TTC549 (cell line): ENCODE measurements around the gene SHISAL1.

Source experiments
- FAIRE-seq: peaks from 2 replicates; lab custom pipeline; 2012; peaks lifted over from hg19 to GRCh38; lab: Jason Lieb, UNC

The SHISAL1 gene

DNA sequence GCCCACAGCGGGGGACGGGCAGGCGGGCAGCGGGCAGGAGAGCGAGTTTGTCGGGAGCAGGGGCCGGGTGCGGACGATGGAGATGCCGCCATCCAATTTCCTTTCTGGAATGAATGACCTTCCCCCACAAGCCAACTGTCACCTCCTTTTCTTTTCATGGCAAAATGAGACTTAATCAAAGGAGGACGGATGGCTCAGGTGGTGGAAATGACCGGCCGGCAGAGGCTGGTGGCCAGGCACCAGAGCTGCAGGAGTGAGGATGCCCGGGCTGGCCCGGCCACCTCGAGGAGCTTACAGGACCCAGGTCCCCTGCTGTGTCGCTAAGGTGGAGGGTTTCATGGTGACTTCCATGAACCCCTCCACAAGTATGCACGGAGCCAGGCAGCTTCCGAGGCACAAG lies 11.7 kb downstream of the SHISAL1 start:
- no peak for FAIRE-seq

DNA sequence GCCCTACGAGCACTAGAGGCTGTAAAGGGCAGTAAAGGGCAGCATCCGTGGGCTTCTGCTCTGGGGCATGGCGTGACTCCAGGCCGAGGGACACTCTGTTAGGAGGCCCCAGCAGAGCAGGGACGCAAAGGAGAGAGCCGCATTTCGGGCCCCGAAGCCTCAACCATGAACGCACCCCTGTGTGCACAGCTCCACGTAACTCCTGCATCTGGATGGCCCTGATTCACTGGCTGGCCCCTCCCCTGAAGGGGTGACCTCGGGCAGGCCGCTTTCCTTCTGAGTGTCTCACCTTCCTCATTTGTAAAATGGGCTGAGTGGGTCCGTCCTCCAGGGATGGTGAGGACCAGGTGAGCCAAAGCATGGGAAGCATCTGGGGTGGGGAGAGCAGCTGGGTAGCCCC lies 13.6 kb downstream of the SHISAL1 start:
- no peak for FAIRE-seq

DNA sequence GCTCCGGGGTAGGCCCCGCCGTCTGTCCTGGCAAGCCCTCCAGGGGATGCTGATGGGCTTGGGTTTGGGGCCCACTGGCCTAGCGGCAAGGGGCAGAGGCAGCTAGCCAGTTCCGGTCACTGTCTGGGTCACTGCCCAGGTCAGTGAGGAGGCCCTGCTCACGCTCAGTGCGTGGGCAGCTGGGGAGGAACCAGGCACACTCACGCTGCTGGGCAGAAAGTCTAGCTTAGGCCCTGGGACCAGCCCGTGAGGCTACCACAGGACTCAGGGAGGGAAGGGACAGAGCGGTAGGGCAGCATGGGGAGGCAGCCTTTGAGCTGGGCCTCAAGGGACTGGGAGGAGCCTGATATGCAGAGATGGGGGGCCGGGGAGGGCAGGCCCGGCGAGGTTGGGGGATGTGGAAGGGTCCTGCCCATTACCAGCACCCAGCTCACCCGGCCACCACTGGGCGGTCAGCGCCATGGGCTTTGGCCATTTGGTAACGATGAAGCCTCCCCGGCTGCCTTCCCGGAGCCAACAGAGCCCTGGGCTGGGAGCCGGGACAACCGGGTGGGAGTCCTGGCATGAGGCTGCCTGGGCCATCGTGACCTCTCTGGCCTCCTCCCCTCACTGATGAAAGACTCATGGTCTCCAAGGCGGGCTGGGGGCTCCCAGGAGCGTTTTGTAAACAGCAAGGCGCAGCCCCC lies 14.2 kb downstream of the SHISAL1 start:
- FAIRE-seq, result no peak

DNA sequence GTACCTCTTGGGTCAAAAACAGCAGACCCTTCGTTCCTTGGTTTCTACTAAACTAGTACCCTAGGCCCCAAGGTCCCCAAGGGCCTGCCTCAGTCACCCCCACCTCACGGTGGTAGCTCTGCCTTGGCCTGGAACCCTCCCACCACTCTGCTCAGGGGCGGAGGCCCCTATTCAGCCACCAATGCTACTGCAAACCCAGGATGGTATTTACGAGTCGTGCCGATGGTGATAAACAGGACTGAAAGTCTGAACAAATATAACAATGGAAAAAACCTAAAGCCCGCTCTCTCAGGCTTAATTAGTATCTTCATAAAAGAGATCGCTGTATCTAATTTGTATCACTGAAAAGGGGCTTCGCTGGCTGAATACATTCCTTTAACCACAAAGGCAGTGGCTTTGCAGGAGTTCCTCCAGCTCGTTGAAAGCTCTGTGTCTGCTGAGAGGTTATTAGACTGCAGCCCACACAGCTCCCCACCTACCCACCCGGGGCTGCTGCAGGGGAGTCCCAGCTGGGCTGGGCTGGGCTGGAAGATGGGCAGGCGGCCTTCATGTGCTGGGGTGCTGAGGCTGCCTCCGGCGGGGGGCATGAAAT lies 15.2 kb downstream of the SHISAL1 start:
- FAIRE-seq, result no peak

DNA sequence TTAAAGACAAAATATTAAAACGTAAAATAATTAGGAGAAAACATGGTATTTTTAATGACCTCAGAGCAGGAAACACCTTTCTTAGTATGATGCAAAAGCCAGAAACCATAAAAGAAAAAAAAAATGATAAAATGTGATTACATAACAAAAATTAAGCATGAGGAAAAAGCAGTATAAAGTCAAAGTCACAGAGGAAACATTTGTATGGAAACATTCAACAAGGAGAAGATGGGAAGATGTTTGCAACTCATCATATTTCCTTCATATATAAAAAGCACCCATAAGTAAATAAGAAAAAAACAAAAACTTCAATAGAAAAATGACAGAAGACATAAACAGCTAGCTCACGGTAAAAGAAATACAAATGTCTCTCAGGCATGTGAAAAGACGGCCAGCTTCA lies 17.3 kb downstream of the SHISAL1 start:
- FAIRE-seq, result no peak

DNA sequence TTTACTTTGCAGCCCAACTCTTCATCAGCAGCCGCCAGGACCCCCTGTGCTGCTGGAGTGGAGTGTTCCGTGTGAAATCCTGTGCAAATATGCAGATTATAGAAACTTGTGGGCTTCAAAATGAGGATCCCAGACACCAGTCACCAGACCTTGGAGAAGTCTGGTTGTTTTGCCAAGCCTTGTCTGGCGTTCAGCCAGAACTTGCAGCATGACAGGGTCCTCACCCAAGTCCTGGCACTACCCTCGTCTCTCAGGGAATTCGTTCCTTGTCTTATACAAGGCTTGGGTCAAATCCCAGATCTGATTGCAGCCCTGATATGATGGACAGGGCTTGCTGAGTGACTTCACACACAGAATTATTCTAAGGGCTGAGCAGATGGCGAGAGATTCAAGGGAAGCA lies 18.9 kb downstream of the SHISAL1 start:
- no peak for FAIRE-seq

DNA sequence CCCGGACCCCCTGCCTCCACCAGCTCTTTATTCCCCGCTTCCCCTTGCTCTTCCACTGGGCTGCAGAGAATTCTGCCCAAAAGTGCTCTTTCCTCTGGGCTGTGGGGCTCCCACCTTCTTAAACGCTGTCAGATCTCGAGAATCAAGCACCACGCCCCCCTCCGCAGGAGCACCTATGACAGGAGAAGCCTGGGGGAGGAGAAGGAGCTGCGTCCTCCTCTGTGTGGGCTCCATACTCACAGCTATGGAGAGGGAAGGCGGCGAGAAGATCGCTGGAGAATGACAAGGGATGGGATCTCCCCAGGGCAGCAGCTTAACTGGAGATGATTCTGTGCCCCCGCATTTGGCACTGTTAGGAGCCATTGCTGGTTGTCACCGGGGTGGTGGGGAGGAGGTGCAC lies 19.7 kb downstream of the SHISAL1 start:
- FAIRE-seq, result no peak

DNA sequence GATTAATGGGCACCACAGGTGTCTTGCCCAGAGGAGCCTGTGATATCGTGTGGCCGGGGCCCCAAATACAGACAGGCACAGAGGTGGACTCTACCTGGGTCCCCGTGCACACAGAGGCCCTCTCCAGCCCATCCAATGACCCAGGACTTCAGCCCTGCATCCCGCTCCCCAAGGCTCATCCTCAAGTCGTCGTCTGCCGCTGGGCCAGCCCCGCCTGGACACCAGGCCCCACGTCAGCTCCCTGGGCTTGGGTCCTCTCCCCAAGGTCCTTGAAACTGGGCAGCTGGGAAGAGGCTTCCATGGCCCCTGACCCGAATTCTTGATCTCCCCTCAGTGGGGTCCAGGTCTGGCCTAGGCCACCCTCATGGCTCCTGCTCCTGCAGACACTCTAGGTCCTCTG lies 20.2 kb downstream of the SHISAL1 start:
- no peak for FAIRE-seq

DNA sequence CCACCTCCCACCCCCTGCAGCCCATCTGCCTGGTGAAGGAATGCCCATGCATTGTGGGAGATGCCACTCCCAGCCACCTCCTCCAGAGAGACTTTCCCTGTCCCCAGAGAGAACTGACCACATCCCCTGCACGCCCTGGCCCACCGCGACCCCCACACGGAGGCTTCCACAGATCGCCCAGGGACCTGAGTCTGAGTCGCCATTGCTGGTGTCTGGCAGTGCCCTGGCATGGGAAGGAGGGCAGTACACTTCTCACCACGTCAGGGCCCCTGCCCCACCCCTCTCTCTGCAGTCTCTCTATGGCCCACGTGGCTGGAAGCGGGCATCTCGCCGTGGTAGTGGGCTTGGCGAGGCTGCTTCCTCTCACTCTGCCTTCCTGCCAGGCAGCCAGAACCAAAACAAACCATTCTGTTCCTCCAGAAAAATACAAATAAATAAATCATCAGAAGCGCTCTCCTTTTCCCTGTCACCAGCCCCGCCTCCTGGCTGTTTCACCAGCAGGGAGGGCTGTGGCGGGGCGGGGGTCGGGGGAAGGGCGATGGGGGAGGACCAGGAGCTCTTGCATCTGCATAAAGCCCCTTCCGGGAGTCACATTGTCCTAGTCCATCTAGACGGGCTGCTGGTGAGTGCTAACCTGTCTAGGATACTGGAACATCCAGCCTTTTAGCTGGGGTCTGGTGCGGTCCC lies 20.9 kb downstream of the SHISAL1 start:
- FAIRE-seq, result no peak

DNA sequence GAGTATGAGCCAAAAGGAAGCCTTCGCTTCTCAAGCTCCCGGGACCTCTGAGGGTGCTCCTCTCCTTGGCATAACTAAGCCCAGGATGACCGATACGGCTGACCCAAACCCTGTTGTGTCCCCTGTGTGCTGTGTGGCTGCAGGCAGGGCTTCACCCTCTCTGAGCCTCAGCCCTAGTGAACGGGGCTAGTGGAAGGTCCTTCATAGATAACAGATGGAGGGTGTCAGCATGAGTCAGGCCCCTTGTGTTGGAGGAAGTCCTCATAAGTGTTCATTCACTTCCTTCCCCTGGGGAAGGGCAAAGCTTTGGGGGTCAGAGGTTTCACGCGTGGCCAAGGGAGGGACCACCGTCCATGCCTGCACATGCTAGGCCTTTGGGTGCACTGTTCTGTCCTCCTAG lies 21.5 kb downstream of the SHISAL1 start:
- no peak for FAIRE-seq

DNA sequence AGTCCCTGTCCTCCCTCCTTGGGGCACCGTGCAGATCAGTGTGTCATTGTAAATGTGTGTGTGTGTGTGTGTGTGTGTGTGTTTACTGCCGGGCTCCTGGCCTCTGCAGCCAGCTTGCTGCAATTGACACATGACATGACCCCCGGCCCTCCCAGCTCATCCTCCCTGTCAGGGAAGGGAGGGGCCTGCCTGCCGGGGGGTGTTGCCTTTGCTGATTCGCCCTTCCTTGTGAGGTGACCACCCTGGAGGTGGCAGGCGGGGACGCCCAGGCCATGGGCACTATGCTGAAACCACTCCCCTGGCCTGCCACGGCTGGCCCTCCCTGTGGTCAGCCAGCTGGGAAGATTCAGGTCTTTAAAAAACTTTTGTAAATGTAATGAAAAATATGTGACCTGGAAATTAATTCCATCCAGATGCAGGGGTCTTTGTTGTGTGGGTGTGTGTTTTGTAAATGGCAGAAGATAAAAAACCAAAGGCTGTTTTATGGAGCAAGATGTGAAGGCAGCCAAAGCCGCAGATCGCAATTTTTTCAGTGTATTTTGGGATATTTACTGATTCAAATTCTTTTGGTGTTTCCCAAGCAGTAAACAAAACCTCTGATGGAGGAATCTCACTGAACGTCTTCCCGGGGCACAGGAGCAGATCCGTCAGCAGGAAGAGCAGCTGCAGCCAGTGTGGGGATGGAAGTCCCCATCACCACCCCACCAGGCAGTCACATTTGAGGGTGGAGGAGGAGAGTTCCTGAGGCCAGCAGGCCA lies 23.2 kb downstream of the SHISAL1 start:
- no peak for FAIRE-seq

DNA sequence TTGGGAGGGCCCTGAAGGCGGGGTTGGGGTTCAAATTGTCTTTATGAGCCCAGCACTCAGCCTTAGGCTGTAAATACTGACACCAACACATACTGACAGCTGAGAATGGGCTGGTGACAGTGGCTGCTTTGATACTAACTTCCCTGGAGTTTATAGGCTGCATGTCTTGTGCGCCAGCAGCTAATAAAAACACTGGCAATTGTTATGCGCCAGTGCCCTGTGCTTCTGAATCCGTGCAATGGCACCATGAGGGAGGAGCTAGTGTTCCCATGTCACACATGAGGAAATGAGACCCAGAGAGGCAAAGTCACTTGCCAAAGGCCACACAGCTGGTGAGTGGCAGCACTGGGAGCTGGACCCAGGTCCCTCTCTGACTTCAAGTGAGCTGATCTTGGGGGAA lies 23.8 kb downstream of the SHISAL1 start:
- FAIRE-seq, result no peak

DNA sequence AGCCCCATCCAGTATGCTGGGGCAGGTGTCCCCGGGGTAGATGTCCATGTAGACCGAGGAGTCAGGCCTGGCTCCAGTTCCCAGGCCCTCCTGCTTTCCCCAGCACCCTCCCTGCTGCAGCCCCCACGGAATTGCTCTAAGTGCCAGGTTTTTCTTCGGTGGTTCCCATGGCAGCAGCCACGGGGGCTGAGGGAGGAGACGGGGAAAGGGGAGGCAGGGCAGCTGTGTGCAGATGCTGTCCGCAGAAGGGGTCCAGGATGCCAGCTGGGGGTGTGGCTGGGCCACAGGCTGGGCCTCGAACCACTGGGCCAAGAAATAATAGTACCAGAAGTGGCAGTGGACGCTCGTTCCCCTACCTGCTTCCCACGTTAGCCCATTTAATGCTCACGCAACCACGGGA lies 25.0 kb downstream of the SHISAL1 start:
- FAIRE-seq, result no peak

DNA sequence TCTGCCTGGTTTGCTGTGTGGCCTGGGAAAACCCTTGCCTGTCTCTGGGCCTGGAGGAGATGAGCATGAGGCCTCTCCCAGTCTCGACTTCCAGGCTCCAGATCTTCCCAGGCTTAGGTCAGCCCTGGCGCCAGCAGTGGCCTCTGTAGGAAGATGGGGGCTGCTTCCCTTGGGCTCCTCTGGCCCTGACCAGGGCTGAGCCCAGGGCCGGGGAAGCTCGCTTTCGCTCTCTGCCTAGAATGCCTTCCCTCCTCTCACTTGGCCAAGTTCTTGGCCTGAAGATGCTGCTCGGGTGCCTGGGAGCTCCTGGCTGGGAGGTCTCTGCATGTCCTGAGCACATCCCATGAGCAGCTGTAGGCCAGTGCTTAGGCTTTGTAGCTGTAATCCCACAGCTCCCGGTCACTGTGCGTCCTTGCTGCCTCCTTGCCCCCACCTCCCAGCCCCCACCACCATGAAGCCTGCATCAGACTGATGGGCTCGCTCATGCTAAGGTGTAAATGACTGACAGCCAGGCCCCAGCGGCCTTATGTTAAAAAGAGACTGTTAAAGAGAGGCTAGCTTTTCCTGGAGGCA lies 25.5 kb downstream of the SHISAL1 start:
- no peak for FAIRE-seq

DNA sequence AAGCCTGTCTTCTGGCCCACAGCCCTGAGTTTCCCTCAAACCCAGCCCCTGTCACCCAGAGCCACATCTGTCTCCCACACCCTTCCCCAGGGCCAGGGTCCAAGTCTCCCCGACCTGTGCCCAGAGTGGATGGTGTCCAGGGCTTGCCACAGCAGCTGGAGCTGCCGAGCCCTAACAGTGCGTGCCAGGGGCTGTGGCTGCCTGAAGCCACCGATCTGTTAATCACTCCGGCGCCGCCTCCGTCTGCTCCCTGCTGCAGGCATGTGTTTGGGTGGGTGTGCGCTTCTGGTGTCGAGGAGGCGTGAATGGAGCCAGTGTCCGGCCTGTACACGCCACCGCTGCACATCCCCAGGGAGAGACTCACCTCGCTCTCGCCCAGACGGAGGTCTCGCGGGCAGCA lies 26.1 kb downstream of the SHISAL1 start:
- FAIRE-seq, result no peak

DNA sequence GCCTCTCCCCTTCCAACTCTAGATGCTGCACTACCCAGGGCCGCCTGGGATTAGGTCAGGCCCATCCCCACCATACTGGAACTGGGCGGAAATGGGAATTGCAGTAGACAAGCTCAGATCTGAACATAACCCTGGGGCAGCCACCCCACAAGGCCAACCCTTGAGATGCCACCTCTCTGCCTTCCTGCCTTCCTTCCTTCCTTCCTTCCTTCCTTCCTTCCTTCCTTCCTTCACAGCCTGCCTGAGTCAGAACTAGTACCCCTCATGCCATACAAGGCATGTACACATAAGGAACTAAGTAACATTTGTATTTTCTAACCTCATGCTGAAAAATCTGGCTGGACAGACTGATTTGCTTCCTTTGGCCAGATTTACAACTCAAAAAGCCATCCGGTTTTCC lies 28.0 kb downstream of the SHISAL1 start:
- no peak for FAIRE-seq

DNA sequence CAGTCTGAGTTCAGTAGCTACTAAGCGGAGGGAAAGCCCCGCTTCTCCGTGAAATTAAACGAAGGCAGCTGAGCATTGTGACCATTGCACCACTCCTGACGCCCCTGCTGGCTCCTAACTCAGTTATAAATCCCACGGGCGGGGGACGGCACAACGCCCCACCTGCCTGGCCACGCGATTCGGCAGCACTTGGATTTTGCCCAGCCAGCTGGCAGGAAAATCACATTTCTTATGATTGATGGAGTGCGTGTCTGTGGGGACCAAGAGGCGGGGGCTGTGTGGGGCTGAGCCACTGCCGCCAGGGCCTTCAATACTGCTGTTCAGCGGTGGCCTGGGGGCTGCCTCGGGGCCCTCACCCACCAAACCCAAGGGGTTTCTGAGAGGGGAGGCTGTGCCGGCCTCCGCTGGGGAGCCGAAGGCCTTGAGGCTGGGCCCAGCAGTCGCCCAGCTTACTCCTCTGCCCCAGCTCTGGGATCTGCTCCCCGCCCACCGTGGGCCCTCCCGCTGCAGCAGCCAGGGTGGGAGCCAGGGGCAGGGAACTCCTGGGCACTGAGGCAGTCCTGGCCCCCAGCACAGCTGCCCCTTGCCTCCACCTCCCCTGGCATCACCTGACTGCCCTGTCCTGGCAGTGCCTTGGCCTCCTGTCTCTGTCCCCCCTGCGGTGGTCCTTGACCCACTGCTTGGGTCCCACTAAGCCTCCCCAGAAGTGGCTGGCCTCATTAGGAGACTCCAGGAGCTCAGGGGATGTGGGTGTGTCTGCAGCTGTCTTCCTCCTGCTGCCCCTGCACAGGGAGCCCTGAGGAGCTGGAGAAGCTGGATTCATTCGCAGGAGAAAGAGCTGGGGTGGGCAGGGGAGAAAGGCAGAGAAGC lies 30.7 kb downstream of the SHISAL1 start:
- FAIRE-seq, result no peak

DNA sequence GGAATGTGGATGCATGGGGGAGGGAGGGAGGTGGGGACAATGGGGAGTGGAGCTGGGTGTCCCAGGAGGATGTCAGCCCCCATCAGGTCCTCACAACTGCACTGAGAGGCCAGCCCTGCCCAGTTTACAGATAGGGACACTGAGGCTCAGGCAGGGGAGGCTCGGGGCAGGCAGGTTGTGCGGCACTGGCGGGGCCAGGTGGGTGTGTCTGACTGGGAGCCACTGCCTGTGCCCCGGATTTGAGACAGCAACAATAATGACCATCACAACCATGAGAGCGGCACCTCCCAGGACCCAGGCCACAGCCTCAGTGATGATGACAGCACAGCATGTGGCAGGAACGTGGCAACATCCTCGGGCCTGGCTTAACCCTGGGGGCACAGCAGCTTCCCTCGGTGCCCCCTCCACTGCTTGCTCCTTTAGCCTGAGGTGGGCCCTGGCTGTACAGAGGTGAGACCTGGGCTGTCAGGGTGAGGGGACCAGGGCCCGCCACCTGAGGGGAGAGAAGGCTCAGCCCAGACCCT lies 32.0 kb downstream of the SHISAL1 start:
- no peak for FAIRE-seq

DNA sequence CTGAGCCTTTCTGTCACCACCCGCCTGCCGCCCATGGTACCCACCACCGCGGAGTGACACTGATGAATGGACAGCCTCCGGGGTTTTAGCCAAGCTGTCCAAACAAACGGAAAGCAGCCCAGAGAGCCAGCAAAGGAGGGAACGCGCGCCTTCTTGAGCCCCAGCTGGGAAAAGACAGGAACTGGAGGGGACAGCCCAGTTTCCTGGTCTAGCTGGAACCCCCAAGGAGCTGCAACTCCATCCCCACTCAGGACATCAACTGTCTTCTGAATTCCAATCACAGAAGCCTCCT lies 33.7 kb downstream of the SHISAL1 start:
- no peak for FAIRE-seq

DNA sequence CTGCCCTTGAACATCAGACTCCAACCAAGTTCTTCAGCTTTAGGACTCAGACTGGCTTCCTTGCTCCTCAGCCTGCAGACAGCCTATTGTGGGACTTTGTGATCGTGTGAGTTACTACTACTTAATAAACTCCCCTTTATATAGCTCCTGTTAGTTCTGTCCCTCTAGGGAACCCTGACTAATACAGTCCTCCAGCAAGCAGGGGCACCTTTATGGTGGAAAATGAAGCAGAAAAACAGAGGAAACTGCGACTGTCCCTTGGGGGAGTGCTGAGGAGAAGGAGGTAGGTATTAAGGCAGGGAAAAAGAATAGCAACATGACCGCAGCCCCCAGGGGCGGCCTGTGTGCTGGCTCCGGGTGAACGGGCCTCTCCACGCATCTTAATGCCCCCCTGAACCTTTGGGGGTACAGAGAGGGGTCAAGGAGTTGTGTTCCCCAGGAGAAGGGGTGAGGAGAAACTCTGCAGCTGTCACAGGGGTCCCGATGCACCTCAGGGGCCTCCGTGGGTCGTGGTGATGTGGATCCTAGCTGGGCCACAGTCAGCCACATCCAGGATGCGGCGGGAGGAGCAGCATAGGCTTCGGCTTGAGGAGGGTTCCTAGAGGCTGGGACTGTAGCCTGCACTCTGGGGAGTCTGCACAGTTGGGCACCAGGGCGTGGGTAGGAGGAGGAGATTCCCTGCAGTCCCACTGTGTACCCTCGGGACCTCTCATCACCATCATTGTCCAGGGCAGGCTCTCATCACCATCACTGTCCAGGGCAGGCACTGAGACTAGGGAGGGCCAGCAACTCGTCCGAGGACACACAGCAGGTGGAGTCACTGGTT lies 34.3 kb downstream of the SHISAL1 start:
- no peak for FAIRE-seq
